Hematopoietic multipotent progenitor cell treated with erythropoietin and hydrocortisone succinate and interleukin-3 and kit ligand, for 6 days (in vitro differentiated cells): ENCODE results near the gene CHSY1.
"Not testable (repeated sequence)": the region's sequence is repeated elsewhere in the genome, so short reads cannot be mapped to it uniquely, and the experiment has no call there.

Source experiments
- DNase-seq: peaks from one replicate; pipeline ENCODE4 v3.0.0-alpha.2; 2015

The CHSY1 gene

DNA sequence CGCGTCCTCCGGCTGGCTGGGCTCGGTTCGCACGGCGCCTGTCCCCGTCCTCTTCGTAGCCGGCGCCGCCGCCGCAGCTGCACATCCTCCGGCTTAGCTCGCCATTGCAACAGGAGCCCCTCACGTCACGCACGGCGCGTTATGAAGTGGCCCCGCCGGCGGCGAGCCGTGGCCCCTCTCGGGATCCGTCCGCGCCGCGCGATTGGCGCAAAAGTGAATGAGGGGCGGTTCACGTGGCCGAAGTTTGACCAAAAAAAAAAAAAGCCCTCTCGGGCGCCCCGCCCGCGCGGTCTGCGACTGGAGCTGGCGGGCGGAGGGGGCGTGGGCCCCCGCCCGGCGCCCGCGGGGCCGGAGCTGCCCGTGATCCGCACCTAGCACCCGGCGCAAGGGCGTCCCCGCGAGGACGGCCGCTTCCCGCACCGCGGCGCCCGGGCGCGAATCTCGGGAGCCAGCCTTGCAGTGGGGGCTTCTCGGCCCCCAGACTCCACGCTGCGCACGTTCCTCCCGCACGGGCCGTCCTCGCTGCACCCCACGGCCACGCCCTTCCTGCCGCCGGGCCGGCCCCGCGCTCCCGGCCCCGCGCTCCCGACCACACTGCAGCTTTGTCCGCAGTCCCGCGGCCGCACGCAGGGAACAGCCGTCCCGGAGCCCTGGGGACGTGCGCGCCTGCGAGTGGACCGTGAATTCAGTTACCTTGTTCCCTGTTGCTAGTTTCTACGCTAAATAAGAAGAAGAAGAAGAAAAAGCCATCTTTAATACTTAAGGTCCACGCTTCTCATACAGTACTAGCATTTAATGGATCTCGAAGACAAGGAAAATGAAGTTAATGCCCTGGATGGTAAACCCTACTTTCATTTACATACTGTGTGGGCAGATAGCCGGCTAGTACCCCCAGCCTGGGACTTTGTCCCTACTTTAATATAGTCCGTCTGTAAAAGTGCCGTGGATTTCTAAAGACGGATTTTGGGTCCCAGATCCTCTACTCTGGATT is at the start of gene CHSY1:
CHSY1 (minus strand) TSS at position 219 of the 991 bp plus-strand sequence. CDS start 592 bp downstream, outside the sequence.
- peak; percentile 95 for DNase-seq

DNA sequence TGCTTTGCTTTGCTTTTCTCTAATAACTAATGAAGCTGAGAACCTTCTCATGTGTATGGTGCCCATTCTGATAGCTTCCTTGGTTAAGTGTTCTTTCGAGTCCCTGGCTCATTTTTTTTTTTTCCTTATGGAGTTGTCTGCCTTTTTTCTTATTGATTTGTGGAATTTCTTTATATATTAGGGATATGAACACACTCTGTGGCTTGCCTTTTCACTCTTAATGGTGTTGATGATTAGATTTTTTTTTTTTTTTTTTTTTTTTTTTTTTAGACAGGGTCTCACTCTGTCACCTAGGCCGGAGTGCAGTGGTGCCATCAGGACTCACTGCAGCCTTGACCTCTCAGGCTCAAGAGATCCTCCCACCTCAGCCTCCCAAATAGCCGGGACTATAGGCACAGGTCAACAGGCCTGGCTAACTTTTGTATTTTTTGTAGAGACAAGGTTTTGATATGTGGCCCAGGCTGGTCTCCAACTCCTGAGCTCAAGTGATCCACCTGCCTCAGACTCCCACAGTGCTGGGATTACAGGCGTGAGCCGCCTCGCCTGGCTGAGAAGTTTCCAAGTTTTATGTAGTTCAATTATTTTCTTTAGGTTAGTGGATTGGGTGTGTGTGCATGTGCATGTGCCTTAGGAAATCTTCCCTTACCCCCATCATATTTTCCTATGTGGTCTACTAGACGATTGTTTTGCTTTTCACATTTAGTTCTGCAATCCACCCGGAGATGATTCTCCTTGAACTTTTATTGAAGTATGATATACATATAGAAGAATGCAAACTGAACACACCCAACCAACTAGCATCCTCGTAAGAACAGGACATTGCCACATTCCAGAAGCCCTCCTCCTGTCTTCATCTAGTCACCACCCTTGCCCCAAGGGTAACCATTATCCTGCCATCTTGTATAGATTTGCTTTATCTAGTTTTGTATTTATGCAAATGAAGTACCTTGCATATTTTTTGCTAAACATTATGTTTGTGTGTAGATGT is 44.9 kb upstream of the CHSY1 start:
- DNase-seq, result no peak

- peak; percentile 36 for DNase-seq
Observed at GRCh38 chr15:101295607-101296161, 43.8 kb upstream of the CHSY1 start.

DNA sequence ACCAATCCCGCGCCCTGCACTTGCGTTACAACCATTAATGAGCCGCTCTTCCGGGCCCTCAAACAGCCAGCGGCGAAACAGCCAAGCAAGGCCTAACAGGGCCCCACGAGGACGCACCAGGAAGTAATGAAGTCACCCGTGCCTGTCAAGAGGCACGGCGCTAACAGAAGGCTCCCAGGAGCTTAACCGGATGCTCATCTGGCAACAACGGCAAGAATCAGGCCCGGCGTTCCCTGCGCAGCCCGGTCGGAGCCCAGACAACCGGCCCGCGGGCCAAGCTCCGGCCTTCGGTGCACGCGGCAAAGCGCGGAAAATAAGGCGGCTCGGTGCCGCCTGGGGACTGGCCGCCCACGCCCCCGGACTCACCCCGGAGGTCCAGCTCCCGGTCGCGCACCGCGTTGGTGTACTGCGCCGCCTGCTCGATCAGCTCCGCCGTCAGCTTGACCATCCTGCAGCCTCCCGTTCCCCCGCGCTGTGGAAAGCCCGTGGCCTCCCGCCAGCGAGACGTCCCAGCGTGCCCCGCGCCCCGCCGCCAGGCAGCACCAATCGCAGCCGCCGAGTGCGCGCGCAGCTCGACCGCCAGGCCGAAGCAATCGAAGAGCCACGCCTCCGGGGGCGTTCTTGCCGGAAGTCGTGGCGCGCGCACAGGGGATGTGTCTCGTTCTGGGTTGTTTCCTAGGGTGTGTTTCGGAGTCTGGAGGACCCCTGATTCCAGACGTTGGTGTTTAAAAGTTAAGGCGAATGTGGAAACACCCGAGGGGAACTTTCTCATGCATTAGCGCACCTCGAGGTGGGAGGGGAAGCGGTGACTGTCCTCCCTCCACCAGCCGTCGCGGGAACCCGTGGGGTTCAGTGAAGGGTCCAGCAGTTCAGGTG is 43.1 kb upstream of the CHSY1 start, which contains the start of gene SNRPA1:
SNRPA1 (minus strand) TSS at position 518 of the 876 bp plus-strand sequence; CDS start at position 448, 70 bp downstream.
- DNase-seq, result peak; percentile 97

DNA sequence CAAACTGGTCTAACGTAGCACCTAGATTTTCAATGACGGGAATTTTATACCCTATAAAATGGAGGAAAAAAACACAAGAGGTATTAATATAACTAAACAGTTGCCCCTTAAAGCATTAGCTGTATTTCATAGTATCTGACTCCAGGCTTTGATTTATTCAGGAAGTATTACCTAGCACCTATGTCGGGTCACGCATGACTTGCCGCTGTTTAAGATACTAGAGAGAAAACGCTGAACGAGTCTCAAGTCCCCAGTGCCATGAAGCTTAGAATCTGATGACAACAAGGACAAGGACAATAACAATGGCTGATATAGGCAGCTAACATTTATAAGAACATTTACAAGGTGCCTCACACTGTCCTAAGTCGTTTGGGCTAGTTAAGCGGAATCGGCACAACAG is 41.3 kb upstream of the CHSY1 start:
- DNase-seq, result no peak

DNA sequence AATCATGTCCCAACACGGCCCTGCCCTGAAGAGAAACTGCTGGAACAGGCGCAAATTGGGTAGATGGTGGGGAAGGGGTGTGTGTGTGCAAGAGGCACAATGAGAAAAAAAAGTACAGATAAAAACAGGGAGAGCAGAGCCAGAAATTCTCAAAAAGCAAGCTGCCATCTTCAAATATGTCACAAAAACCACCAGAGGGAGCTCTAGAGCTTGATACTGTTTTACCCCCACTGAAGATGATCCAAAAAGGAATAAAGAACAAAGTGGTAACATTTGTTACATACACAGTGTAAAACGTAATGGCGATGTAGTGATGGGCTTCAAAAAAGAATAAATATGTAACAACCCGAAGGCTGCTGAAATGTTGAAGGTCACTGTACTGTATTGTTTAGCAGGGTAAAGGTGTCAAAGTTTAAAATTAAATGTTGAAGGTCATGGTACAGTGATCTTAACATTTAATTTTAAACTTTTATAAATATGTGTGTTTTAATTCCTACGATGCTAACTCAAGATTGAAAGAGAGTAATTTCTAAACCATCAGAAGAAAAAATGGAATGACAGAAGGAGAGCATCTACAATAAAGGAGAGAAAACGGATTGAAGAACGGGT is 37.2 kb upstream of the CHSY1 start:
- peak; percentile 90 for DNase-seq

GRCh38 chr15:101287342-101287741 is 35.5 kb upstream of the CHSY1 start:
- DNase-seq, result not testable (repeated sequence)

DNA sequence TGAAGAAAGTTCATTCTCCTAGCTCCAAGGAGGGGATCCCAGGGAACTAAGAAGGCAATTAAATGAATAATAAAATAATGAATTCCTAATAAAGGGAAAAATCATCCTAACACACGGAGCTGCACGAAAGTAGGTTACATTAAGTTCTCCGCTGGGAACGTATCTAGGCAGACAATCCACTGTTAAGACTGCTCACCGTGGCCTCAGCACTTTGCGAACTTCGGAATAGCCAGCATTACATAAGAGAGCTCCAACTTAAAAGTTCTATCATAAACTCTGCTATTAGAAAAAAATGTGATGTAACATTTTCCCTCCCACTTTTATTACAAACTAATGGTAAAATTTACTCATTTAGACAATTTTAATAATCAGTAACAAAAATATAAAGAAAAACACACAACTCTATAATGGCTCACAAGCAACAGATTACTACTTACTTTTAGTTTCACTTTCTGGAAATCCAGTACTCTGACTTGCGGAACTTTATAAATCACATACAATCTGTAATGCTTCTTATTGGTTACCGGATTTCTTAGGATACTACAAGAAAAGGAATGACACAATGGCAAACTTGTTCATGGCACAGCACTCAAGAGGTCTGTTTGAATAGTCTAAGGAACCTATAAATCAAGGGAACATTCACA is 34.7 kb upstream of the CHSY1 start:
- DNase-seq, result no peak

DNA sequence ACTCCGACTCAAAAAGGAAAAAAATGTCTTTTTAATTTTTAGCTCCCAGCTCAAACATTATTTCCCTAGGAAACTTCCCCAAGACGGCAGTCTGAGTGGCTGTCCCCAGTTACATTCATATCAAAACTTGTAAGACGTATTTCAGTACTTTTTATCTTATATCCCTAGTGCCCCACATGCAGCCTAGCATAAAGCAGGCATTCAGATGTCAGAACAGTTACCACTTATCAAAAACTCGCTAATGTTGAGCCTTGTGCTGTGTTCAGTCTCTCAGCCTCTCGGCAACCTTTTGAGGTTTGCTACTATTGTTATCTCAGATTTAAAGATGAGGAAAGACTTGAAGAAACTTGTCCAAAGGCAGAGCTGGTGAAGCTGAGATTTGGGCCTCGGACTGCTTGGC is 32.1 kb upstream of the CHSY1 start:
- DNase-seq, result no peak

GRCh38 chr15:101280007-101280406 is 28.2 kb upstream of the CHSY1 start:
- DNase-seq, result no peak

DNA sequence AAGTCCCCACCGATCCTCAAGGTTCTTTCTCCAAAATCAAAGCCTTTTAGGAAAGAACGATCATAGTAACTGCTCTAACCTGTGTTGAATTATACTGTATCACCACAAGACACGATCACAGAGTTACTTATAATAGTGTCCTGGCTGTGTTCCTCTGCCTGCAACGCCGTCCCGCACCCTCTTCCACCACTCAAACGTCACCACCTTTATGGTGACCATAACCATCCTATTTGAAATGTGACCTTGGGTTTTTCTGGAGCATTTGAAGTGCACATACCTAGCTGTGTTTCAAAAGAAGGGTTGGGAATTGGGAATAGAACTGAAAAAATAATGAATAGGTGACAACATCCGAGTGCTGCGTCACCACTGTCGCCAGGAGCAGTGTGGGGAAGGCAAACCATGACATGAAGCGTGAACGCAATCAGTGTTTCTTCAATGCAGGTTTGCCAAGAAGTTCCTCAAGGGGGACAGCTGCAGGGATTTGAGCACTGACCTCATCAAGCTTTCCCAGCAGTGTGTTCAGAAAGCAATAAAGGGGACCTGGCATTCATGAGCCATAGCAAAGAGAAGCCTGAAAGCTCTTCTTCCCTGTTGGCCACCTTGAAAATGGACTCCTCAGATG is 26.2 kb upstream of the CHSY1 start:
- DNase-seq, result no peak

DNA sequence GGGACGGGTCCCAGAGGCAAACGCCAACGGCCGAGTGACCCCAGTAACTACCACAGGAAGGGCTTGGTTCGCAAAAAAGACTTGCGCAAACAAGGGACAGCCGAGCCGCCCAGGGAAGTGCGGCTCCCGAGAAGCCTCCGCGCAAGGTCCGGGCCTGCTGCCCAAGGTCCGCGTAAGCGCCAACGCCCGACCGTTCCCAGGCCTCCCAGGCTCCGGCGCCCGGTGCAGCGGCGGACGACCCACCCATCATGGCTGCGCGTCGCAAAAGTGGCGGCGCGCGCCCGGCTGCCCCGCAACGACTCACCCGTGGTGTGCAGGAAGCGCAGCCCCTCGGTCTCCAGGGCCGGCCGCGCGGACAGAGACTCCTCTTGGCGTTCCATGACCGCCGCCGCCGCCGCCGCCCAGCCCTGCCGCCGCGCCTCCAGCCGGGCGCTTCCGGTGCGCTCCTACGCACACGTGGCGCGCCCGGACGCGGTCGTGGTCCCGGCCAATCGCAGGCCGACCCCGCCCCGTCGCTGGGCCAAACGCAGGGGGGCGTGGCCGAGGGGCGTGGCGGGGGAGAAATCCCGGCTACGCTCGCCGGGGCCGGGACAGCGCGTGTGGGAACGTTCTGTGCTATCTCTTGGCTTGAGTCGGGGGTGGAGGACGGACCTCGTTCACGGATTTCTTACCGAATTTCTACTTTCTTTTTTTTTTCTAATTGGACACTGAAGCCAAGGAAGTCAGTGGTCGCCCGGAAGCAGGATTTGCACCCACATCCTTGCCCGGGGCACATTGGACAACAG is 25.4 kb upstream of the CHSY1 start, which contains the start of gene SELENOS:
SELENOS (minus strand) TSS at position 448 of the 785 bp plus-strand sequence; CDS start at position 380, 68 bp downstream.
- DNase-seq, result peak; percentile 95

DNA sequence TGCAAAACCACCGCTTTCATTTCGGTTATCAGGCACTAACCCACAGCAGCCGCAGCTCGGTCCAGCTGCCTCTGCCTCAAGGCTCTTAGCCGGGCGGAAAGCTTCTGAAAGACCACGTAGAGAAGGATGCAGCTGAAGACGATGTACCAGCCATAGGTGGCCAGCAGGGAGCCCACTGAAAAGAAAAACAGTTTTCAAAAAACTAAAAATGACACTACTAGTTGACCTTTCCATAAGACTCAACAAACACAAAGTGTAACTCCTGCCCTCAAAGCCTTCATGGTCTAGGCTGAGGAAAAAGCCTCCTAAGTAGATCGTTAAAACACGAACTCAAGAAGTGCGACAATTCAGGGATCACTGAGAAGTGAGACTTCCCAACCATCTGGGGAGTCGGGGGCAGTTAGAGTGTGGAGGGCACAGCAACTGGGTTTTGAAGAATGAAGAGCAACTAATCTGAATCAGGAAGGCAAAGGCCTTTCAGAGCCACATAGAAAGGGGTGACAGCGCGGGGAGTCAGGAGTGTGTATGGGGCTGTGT is 24.7 kb upstream of the CHSY1 start:
- peak; percentile 79 for DNase-seq

- DNase-seq, result no peak
Observed at GRCh38 chr15:101275018-101275417, 23.2 kb upstream of the CHSY1 start.

DNA sequence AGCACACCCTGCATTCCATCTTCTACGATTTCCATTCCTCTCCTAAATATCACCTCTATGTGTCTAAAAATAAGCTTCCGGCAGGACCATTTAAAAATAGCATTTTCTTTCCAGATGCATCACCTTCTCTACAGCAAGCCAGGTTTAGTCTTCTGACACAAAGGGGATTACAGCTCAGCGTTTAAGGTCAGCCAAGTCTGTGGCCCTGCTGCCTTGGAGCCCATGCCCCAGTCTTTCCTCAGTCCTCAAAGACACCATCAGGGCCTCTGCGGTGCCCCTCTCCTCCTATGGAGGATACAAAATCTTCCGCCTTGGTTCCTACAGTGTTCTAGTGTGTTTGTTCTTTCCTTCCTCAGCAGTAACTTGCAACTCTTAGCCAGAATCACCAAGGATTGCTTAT is 21.7 kb upstream of the CHSY1 start:
- DNase-seq, result no peak

DNA sequence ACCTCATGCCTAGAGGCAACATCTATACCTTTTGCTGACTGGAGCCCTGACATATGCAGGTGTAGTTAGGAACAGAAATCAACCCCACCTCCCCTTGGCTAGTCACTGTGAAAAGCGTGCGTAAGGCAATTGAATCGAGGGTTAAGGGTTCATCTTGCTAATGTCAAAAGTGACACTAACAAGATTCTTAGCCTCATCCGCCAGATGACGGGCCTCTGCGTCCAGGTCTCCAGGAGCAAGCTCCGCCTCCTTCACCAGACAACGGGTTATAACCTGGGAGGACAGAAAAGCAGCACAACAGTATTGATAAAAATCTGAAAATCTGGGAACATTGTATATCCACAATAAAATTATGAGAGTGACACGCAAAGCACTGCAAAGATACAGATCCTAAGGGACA is 20.7 kb upstream of the CHSY1 start:
- no peak for DNase-seq

DNA sequence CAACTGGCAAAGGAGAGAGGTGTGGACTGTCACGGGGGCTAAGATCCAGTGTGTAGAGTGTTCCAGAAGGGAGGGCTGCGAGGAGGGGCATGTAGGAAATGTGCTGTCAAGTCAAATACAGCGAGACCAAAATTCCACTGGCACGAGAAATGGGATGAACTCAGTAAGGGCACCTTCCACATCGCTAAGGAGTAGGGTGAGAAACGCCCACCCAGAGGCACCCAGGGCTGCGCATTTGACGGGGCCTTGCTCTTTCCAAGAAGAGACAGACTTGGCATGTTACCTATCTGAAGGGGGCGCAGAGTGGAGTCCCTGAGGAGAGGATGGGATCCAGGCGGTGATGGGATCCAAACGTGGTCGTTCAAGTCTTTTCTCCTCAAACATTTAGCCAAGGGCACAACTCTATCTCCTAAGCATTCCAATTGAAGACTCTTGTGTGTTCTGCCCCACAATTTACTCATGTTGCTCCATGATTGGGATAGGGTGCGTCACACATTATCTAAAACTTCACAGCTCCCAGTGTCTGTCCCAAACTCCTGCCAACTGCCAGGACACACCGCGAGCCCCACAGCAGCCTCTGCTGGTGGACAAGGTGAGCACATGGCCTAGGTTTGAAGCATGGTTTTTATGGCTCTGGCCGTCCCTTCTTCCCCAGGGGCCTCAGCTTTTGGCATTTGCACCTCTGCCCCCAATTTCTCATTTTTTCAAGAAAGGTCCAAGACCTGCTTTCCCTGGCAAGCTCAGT is 17.8 kb upstream of the CHSY1 start:
- DNase-seq, result peak; percentile 49
